B cell (primary cell): ENCODE results near the gene BCL2L1.

Source experiments
- CTCF ChIP-seq: fragments of 200-600 bp; IDR thresholded peaks from one replicate; pipeline ENCODE4 v1.8.0; 2022; ENCODE audit warnings: antibody characterized with exemption, mild to moderate bottlenecking
- EZH2 ChIP-seq: IDR thresholded peaks from 2 replicates; pipeline ENCODE4 v1.6.1; 2012; ENCODE audit warnings: borderline replicate concordance, low read depth, mild to moderate bottlenecking, moderate library complexity, low read length; ENCODE audit not compliant: insufficient read depth, poor library complexity, severe bottlenecking

- no peak for TF ChIP-seq CTCF
- no peak for TF ChIP-seq EZH2
Measured at GRCh38 chr20:31704225-31705119, 18.2 kb downstream of the BCL2L1 start.
